Activated T-helper 2 cell treated with anti-CD3 and anti-CD28 coated beads, Interferon-gamma antibody, Interleukin-2, Interleukin-4, amounts not matched to agents 10 μg/mL and 5 μg/mL and 100 μg/mL, durations not matched to agents 14 hours and 24 hours and 36 hours (primary cell): ENCODE measurements around the gene BCL7A. TPM values are rescaled to one million over a fixed set of nuclear protein-coding genes. Genes with fewer than 3 reads are reported as not detected.
A peak's percentile ranks its signal among the peaks of the same experiment; 100 is the strongest.

Experiments used
- DNase-seq: peaks from one replicate; pipeline ENCODE4 v3.0.0; 2021; ENCODE audit warnings: low spot score
- H3K27ac Mint-ChIP-seq: one replicate; pipeline ENCODE4 v1.8.0; 2021; ENCODE audit warnings: mixed read lengths
- H3K27me3 Mint-ChIP-seq: one replicate; pipeline ENCODE4 v1.8.0; 2021; ENCODE audit warnings: low read depth, mixed read lengths
- H3K36me3 Mint-ChIP-seq: one replicate; pipeline ENCODE4 v1.8.0; 2021; ENCODE audit warnings: low read depth, mixed read lengths
- H3K4me1 Mint-ChIP-seq: one replicate; pipeline ENCODE4 v1.8.0; 2021; ENCODE audit warnings: low read depth, mixed read lengths
- H3K4me3 Mint-ChIP-seq: one replicate; pipeline ENCODE4 v1.8.0; 2021; ENCODE audit warnings: low read depth, mild to moderate bottlenecking, moderate library complexity, mixed read lengths
- H3K9me3 Mint-ChIP-seq: one replicate; pipeline ENCODE4 v1.8.0; 2021; ENCODE audit warnings: mixed read lengths
- intact Hi-C: fragments of 100-400 bp; cut with micrococcal nuclease; formaldehyde crosslinking; loops from one replicate; pipeline ENCODE4 v1.15.1; 2023
- total RNA-seq: library from RNA; stranded (reverse); gene quantifications from 2 replicates; pipeline ENCODE4 v1.2.3, GENCODE V29; 2022

Gene BCL7A
- total RNA-seq, 1 donor from 2014 or later: 11.4 TPM

DNA sequence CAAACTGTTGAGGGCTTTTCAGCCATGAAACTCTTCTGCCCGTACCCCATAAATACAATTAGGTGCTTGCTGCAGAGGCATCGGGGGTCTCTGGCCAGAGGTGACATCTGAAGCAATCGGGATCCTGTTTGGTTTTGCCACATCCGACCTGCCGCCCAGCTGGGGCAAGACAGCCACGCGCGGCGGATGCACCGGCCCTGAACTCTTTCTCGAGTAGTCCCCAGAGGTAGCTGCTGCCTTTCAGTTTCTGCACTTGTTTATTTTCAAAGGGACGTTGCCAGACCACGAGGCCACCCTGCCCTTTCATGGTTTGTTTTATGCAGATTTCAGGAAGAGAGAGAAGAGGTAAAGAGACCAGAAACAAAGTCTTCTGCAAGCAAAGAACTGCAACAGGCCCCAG, 46.3 kb downstream of the BCL7A start:
- intact Hi-C loops: no loop called here
- Mint-ChIP-seq H3K4me3 (no peak overlapping the region), H3K27ac (no peak overlapping the region), H3K9me3 (no peaks in the 10 kb centered on the region), H3K36me3 (no peaks in the 10 kb centered on the region), H3K27me3 (no peaks in the 10 kb centered on the region), H3K4me1 (peaks cover 12% of the 10 kb centered on the region)
- peak; percentile 25 for DNase-seq

DNA sequence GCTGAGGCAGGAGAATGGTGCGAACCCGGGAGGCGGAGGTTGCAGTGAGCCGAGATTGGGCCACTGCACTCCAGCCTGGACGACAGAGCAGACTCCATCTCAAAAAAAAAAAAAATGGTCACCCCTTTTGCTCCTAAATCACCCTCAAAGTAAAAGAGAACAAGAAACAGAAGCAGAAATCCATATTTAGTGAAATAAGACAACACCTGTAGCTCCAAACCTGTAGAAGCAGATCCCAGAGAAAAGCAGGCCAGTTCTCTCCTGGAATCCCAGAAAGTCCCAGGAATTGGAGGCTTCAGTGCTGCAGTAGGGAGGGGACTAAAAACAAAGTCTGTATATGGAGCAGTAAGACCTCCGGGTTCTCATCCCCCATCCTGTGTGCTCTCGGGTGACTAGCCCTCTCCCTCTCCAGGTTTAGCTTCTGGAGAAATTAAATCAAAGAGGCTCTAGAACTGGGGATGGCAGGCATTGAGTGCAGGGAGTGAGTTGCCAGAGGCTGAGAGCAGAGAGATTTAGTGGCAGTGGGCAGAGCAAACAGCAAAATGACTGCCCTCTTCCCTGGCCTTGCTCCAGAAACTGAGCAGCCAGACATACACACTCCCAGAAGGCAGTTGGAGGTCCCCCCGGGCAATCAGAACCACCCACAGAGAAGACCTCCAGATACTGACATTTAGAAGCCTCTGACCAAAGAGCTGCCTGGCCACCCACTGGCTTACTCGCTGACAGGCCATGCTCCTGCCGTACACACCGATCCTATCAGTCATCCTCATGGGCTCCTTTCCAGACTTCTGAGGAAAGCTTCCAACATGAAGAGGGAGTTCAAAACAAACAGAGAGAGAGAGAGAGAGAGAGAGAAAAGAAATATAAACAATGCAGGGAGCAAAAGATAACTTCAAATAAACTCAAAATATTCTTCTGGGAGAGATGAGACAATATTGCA, 50.6 kb downstream of the BCL7A start:
- peaks cover 9% of the 10 kb centered on the region for H3K4me1 Mint-ChIP-seq
- H3K36me3 Mint-ChIP-seq: no peaks in the 10 kb centered on the region
- H3K9me3 Mint-ChIP-seq: no peaks in the 10 kb centered on the region
- intact Hi-C loops: no loop called here
- peaks cover 2% of the 10 kb centered on the region for H3K27me3 Mint-ChIP-seq
- no peak overlapping the region for H3K27ac Mint-ChIP-seq
- no peak for DNase-seq
- H3K4me3 Mint-ChIP-seq: no peak overlapping the region

DNA sequence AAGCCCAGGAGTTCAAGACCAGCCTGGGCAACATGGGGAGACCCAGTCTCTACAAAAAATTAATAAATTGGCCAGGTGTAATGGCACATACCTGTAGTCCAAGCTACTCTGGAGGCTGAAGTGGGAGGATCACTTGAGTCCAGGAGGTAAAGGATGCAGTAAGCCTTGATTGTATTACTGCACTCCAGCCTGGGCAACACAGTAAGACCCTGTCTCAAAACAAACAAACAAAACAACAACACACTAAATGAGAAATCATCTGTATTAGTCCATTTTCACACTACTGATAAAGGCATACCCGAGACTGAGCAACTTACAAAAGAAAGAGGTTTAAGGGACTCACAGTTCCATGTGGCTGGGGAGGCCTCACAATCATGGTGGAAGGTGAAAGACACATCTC, 52.1 kb downstream of the BCL7A start:
- Mint-ChIP-seq H3K27me3 (peaks cover 2% of the 10 kb centered on the region), H3K27ac (no peak overlapping the region), H3K4me1 (no peaks in the 10 kb centered on the region), H3K36me3 (no peaks in the 10 kb centered on the region), H3K9me3 (no peaks in the 10 kb centered on the region), H3K4me3 (no peak overlapping the region)
- intact Hi-C loops: no loop called here
- DNase-seq: no peak

DNA sequence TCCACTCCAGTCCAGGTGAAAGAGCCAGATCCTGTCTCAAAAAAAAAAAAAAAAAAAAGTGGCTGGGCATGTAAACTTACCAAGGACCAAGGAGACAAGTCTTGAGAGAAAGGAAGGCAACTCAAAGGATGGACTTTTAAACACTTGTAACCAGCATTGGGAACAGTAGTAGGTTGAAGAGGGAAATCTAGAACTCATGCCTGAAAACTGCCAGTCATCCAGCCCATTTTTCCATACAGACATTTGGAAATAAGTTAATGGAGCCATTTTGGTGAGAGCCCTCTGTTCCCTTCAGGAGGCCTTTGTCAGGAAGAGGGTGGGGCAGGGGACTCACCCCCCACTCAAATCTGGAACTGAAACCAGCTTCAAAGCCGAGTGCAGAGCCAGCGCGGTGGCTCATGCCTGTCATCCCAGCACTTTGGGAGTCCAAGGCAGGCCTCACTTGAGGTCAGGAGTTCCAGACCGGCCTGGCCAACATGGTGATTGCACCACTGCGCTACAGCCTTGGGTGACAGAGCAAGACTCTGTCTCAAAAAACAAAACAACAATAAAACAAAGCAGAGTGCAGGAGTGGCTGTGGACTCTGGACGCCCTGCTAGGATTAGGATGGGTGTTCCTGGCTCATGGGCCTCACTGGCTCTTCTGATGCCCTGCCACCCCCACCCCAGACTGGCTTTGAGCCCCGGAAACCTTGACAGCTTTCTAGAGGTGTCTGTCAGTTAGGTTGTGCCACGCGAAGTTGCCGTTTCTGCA, 55.2 kb downstream of the BCL7A start:
- Mint-ChIP-seq H3K27ac (no peak overlapping the region), H3K36me3 (peaks cover 5% of the 10 kb centered on the region), H3K4me3 (peak overlapping the region; percentile 40), H3K9me3 (no peaks in the 10 kb centered on the region), H3K4me1 (peaks cover 23% of the 10 kb centered on the region), H3K27me3 (peaks cover 2% of the 10 kb centered on the region)
- DNase-seq: no peak
- intact Hi-C loops: no loop called here

DNA sequence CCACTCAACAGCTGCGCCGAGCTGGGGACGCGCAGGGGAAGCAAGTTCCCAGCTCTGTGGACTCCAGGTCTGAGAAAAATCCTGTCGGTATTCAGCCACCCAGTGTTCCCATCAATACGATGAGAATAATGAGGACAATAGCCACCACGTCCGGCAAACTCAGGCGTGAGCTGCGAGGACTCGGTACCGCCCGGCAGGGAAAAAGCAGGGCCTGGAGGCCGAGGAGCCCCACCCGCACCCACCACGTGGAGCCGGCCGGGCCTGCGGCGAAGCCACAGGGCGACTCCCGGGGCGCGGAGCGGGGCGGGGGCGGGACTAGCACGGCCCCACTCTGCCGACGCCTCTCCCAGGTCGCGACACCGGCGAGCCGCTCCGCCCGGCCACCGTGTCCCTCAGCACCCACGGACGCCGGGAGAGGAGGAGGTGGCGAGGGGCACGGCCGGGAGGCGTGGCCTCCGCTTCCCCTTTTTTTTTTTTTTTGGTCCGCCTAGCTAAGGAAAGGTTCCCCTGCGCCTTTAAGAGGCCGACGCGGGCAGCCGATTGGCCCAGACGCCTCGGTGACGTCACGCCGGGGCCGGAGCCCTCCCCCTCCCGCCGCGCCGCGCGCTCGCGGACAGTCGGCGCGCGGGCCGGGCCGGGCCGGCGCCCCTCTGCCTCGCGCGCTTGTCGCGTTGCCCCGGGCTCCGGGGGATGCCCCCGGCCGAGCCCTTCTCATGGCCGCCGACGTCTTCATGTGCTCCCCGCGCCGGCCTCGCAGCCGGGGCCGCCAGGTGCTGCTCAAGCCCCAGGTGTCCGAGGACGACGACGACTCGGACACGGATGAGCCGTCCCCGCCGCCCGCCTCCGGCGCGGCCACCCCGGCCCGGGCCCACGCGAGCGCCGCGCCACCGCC, 56.7 kb downstream of the BCL7A start, which contains the start of gene MLXIP:
Gene MLXIP (plus strand): TSS at position 616 of the 892 bp plus-strand sequence. CDS start 98 bp downstream, at position 714.
- peak within 1 kb of the TSS; percentile 74 for H3K27ac Mint-ChIP-seq
- peaks cover 11% of the 10 kb centered on the region for H3K36me3 Mint-ChIP-seq
- H3K9me3 Mint-ChIP-seq: no peaks in the 10 kb centered on the region
- intact Hi-C loops: loop anchor here (2.0 kb wide), 2 partner anchors 30 to 88 kb away; no protein-coding TSS in a partner anchor
- peaks cover 37% of the 10 kb centered on the region for H3K4me1 Mint-ChIP-seq
- peak; percentile 87 for DNase-seq
- peak within 1 kb of the TSS; percentile 86 for H3K4me3 Mint-ChIP-seq
- peaks cover 2% of the 10 kb centered on the region for H3K27me3 Mint-ChIP-seq

DNA sequence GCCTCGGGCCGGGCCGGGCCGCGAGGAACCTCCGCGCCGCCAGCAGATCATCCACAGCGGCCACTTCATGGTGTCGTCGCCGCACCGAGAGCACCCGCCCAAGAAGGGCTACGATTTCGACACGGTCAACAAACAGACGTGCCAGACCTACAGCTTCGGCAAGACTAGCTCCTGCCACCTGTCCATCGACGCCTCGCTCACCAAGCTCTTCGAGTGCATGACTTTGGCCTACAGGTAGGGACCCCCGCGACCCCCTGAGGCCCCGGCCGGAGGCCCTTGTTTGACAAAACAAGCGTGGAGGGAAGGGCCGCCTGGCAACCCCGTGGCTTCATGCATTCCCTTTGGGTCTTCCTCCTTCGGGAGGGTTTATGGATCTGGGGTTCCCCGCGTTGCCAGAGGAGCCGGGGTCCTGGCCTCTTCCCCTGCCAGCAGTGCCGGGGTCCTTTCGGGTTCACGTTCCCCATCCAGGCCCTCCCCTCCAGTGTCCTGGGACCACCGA, 57.4 kb downstream of the BCL7A start:
- H3K9me3 Mint-ChIP-seq: no peaks in the 10 kb centered on the region
- peaks cover 17% of the 10 kb centered on the region for H3K36me3 Mint-ChIP-seq
- H3K4me3 Mint-ChIP-seq: peak overlapping the region; percentile 86
- peak overlapping the region; percentile 74 for H3K27ac Mint-ChIP-seq
- peaks cover 2% of the 10 kb centered on the region for H3K27me3 Mint-ChIP-seq
- H3K4me1 Mint-ChIP-seq: peaks cover 44% of the 10 kb centered on the region
- intact Hi-C loops: loop anchor here (2.0 kb wide), 2 partner anchors 30 to 88 kb away; no protein-coding TSS in a partner anchor
- DNase-seq: no peak

DNA sequence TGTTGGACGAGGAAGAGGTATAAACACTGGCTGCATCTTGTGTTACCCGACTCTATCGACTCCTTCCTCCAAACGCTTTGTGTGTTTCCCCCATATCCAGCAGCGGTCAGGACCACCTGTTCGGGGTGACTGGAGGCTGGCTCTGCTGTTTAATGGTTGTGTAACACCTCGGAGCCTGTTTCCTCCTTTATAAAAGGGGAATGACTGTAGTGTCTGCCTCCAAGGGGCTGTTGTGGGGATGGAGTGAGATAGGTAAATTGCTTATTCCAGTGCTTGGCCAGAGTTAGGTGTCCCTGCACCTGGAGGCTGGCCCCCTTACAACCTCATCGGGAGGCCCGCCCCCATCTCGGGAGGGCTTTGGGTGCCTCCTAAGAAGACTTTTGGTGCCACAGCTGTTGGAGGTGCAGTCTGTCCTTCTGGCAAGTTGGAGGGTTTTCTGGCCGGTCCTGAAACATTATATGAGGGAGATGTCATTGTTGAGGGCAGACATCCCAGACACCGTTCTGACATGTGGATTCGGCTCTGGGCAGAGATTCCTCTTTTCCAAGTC, 57.9 kb downstream of the BCL7A start:
- Mint-ChIP-seq H3K27ac (peak overlapping the region; percentile 74), H3K9me3 (no peaks in the 10 kb centered on the region), H3K4me1 (peaks cover 46% of the 10 kb centered on the region), H3K27me3 (peaks cover 2% of the 10 kb centered on the region), H3K36me3 (peaks cover 22% of the 10 kb centered on the region), H3K4me3 (peak overlapping the region; percentile 86)
- intact Hi-C loops: loop anchor here (2.0 to 5.0 kb wide), 3 partner anchors 29 to 87 kb away; no protein-coding TSS in a partner anchor
- no peak for DNase-seq

DNA sequence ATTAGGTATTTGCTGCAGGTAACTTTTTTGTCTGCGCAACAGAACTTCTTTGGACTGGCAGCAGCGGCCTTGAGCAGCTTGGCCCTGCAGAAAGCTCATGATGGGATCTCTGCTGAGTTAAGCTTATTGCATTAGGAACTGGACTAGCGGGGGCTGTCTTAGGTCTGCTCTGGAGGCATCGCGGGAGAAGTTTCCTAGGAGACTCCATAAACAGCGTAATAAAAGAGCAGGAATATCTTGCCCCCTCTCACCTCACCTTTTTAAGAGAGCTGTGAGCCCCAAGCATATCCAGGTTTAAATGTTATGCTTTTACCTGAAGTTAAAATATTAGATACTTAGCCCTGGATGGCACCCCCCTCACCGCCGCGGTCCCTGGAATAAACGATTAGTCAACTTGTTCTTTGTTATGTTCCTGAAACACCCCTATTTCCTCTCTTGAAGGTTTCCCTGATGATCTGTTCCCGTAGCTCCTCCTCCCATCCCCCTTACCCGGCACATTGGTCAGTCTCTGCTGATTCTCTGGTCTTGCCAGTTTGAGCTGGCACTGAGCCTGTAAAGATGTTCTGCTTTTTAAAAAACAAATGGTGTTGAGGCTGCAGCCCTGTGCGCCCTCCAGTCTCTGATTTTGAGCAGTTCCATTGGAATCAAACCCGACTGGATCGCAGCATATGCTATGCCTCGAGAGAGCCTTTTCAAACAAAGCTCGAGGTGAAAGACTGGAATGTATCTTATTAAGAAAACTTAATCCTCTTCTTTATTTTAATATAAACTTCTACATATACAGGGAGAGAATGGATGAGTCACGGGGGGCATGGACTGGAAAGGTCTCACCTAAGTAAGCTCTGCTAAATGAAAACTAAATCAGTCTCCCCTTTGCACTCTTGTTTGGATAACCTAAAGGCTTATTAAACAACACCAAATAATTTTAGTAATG, 58.7 kb downstream of the BCL7A start:
- peak overlapping the region; percentile 76 for H3K27ac Mint-ChIP-seq
- peaks cover 46% of the 10 kb centered on the region for H3K4me1 Mint-ChIP-seq
- no peak for DNase-seq
- H3K36me3 Mint-ChIP-seq: peaks cover 27% of the 10 kb centered on the region
- intact Hi-C loops: loop anchor here (5.0 kb wide), 1 partner anchor 88 kb away; no protein-coding TSS in a partner anchor
- no peaks in the 10 kb centered on the region for H3K9me3 Mint-ChIP-seq
- H3K4me3 Mint-ChIP-seq: peak overlapping the region; percentile 86
- H3K27me3 Mint-ChIP-seq: peaks cover 2% of the 10 kb centered on the region

DNA sequence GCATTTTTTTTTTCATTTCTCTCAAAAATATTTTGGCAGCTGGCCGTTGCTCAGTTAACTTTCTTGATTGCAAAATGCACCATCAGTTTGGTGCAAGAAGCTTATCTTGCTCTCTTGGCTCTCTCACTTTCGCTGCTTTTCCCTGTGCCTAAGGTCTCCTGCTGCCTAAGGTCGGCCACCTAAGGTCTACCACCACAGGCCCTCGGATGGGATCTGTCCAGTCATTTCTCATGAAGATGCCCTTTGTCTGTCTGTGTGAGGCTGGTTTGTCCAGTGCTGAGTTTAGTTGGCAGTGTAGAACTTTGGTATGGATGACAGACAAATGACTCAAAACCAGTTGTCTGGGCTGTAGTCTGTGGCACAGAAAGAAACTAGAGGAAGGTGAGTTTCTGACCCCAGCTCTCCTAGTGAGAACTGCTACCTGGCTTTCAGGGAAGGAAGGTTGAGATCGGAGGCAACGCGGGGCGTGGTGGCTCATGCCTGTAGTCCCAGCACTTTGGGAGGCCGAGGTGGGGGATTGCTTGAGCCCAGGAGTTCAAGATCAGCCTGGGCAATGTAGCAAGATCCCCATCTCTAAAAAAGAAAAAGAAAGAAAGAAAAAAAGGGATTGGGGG, 59.5 kb downstream of the BCL7A start:
- intact Hi-C loops: loop anchor here (5.0 kb wide), 1 partner anchor 89 kb away; no protein-coding TSS in a partner anchor
- H3K4me1 Mint-ChIP-seq: peaks cover 49% of the 10 kb centered on the region

DNA sequence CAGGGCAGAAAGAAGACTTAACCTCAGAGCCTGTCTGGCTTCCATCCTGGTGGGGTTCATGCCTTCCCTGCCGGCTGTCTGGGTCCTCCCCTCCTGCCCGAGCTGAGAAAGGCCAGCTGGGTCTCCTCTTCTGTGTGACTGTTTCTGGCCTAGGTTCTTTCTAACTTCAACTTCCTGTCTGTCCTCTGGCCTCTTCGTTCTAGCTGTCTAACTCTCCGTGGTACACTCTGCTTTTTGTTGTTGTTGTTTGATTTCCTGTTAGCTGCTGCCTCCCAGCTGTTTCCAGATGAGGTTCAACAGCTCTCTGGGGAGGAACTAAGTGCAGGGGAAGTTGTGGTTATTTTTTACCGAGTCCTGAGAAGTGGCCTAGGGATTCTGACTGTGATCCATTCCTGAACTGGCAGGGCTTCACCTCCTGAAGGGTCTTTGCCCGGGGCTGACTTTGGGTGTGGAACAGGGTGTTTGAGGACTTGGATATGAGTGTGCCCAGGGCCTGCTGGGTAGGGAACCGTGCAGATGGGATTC, 60.1 kb downstream of the BCL7A start:
- Mint-ChIP-seq H3K27me3 (no peaks in the 10 kb centered on the region), H3K27ac (peak overlapping the region; percentile 76), H3K4me3 (peak overlapping the region; percentile 86), H3K4me1 (peaks cover 49% of the 10 kb centered on the region), H3K9me3 (no peaks in the 10 kb centered on the region), H3K36me3 (peaks cover 37% of the 10 kb centered on the region)
- peak; percentile 38 for DNase-seq
- intact Hi-C loops: loop anchor here (5.0 kb wide), 1 partner anchor 89 kb away; no protein-coding TSS in a partner anchor

More for the DNA sequence above, 59.5 kb downstream of the BCL7A start:
- Mint-ChIP-seq H3K27ac (peak overlapping the region; percentile 76), H3K36me3 (peaks cover 33% of the 10 kb centered on the region), H3K9me3 (no peaks in the 10 kb centered on the region), H3K27me3 (no peaks in the 10 kb centered on the region), H3K4me3 (peak overlapping the region; percentile 86)
- DNase-seq: no peak
